GM19193 (cell line): Measurements from ENCODE around the gene USP6.

ENCODE experiments used
- POLR2A ChIP-seq: IDR thresholded peaks from 4 replicates; pipeline ENCODE4 v1.6.1; 2011; ENCODE audit not compliant: insufficient read depth, insufficient read length; ENCODE audit errors: extremely low read depth

The USP6 gene

GRCh38 chr17:5115673-5116651 is at the start of gene USP6:
USP6 (plus strand) TSS chr17:5116032; CDS start chr17:5130368, 14,336 bp downstream.
- no peak for TF ChIP-seq POLR2A

GRCh38 chr17:5068236-5068635 is 47.6 kb upstream of the USP6 start:
- no peak for TF ChIP-seq POLR2A

GRCh38 chr17:5069724-5070123 is 46.1 kb upstream of the USP6 start:
- TF ChIP-seq POLR2A: no peak

- TF ChIP-seq POLR2A: no peak
Measured at GRCh38 chr17:5077781-5078105, 38.1 kb upstream of the USP6 start.

GRCh38 chr17:5078106-5079028 is 37.5 kb upstream of the USP6 start, which contains the start of gene ZFP3:
ZFP3 (plus strand) TSS chr17:5078467; CDS start chr17:5091505, 13,038 bp downstream.
- TF ChIP-seq POLR2A: peak; percentile 86

GRCh38 chr17:5080591-5080990 is 35.2 kb upstream of the USP6 start:
- TF ChIP-seq POLR2A: no peak

- TF ChIP-seq POLR2A: no peak
Measured at GRCh38 chr17:5092218-5093010, 23.4 kb upstream of the USP6 start.

- no peak for TF ChIP-seq POLR2A
Measured at GRCh38 chr17:5096731-5097100, 19.1 kb upstream of the USP6 start.

GRCh38 chr17:5097101-5097834 is 18.6 kb upstream of the USP6 start:
- TF ChIP-seq POLR2A: no peak

- TF ChIP-seq POLR2A: no peak
Measured at GRCh38 chr17:5099271-5099670, 16.6 kb upstream of the USP6 start.

GRCh38 chr17:5100832-5101231 is 15.0 kb upstream of the USP6 start:
- TF ChIP-seq POLR2A: no peak

- TF ChIP-seq POLR2A: no peak
Measured at GRCh38 chr17:5110816-5111215, 5.0 kb upstream of the USP6 start.

GRCh38 chr17:5111402-5112204 is 4.2 kb upstream of the USP6 start, which contains the start of gene ZNF232:
ZNF232 (minus strand) TSS chr17:5111878; CDS start chr17:5111822, 56 bp downstream.
- TF ChIP-seq POLR2A: peak; percentile 78
